K562 (cell line): ENCODE data around the gene RPL29. TPM values are rescaled to one million over a fixed set of nuclear protein-coding genes. Genes with fewer than 3 reads are reported as not detected.

ENCODE experiments used
- ATAC-seq: fragments of 200-7000 bp; cut with Tn5 transposase; 3 replicates; pipeline ENCODE4 v1.9.1; 2020; ENCODE audit warnings: moderate library complexity
- BruUV-seq: library from RNA; stranded (reverse); fragments of 400-500 nt; replicated peaks from 2 replicates; lab custom pipeline; 2021; lab: Mats Ljungman, UMichigan
- CTCF ChIA-PET: fragments of 300-600 bp; formaldehyde crosslinking; extraction: SDS; loops from one replicate; lab custom pipeline; 2021; ENCODE audit warnings: low intra/inter-chr PET ratio; lab: Yijun Ruan, JAX
- POLR2A ChIA-PET: fragments of 300-600, 350-650 bp; sonication (Branson Sonifier 250); formaldehyde crosslinking; extraction: SDS; loops from one replicate; lab custom pipeline; 2021; ENCODE audit warnings: antibody characterized with exemption, inconsistent platforms; lab: Yijun Ruan, JAX
- DNase-seq, 4 experiments: peaks; one replicate each; pipeline versions ENCODE4 v3.0.0 to v3.0.0-alpha.2; 2011 to 2018; ENCODE audit warnings: low spot score in 3 of 4, mixed read lengths in 3 of 4; ENCODE audit errors: extremely low read depth in 1 of 4
- FAIRE-seq: peaks from 2 replicates; lab custom pipeline; 2011; peaks lifted over from hg19 to GRCh38; lab: Jason Lieb, UNC
- H2AFZ ChIP-seq: 2 replicates; pipeline ENCODE4 v1.6.0; 2011; ENCODE audit warnings: low read depth, low read length, control low read depth, inconsistent platforms
- H3K27ac ChIP-seq: fragments of 200-600 bp; 3 replicates; pipeline ENCODE4 v1.8.0; 2011; ENCODE audit warnings: low read depth, mild to moderate bottlenecking, control low read depth, inconsistent platforms, low read length, moderate library complexity, mixed read lengths; ENCODE audit errors: extremely low read depth
- H3K27me3 ChIP-seq, 2 experiments: fragments of 300-600 bp in 1 of 2; 2 replicates in 1 of 2; 3 replicates in 1 of 2; pipeline versions ENCODE4 v1.6.0 to v1.8.0; 2011; ENCODE audit warnings: inconsistent platforms in 2 of 2, low read length in 2 of 2, mild to moderate bottlenecking in 1 of 2, mixed read lengths in 1 of 2, moderate library complexity in 1 of 2; ENCODE audit not compliant: control insufficient read depth in 2 of 2, insufficient read depth in 2 of 2
- H3K36me3 ChIP-seq: fragments of 300-600 bp; 3 replicates; pipeline ENCODE4 v1.8.0; 2011; ENCODE audit warnings: mild to moderate bottlenecking, low read length, inconsistent platforms; ENCODE audit not compliant: control insufficient read depth, insufficient read depth
- H3K4me1 ChIP-seq, 2 experiments: fragments of 200-600 bp in 1 of 2; replicated peaks in 1 of 2; 2 replicates in 1 of 2; 3 replicates in 1 of 2; pipeline versions ENCODE4 v1.5.1 to v1.8.0; 2011; ENCODE audit warnings: inconsistent platforms in 2 of 2, low read length in 2 of 2, mild to moderate bottlenecking in 1 of 2, mixed read lengths in 1 of 2, moderate library complexity in 1 of 2; ENCODE audit not compliant: control insufficient read depth in 2 of 2, insufficient read depth in 2 of 2
- H3K4me2 ChIP-seq: 2 replicates; pipeline ENCODE4 v1.6.1; 2011; ENCODE audit warnings: low read length, control low read depth, inconsistent platforms, mixed read lengths; ENCODE audit not compliant: insufficient read depth
- H3K4me3 ChIP-seq: fragments of 200-600 bp; sonication (generic), shearing (Covaris generic); 2 replicates; pipeline ENCODE4 v1.5.1; 2016; ENCODE audit warnings: control low read depth, inconsistent platforms
- H3K79me2 ChIP-seq: fragments of 200-600 bp; 3 replicates; pipeline ENCODE4 v1.8.0; 2011; ENCODE audit warnings: low read length, inconsistent platforms; ENCODE audit not compliant: control insufficient read depth, insufficient read depth
- H3K9ac ChIP-seq, 2 experiments: 2 replicates each; pipeline versions ENCODE4 v1.6.0 to v1.6.1; 2011; ENCODE audit warnings: low read depth in 2 of 2, low read length in 2 of 2, control low read depth in 1 of 2, inconsistent platforms in 1 of 2, mild to moderate bottlenecking in 1 of 2, mixed read lengths in 1 of 2; ENCODE audit not compliant: insufficient read depth in 1 of 2
- H3K9me1 ChIP-seq: one replicate; pipeline ENCODE4 v1.6.0; 2011; ENCODE audit warnings: inconsistent platforms, mild to moderate bottlenecking, low read length, moderate library complexity; ENCODE audit not compliant: control insufficient read depth, insufficient read depth
- H3K9me3 ChIP-seq: replicated peaks from 2 replicates; pipeline ENCODE4 v1.5.1; 2011; ENCODE audit warnings: low read depth, low read length, inconsistent platforms; ENCODE audit not compliant: control insufficient read depth, insufficient read depth
- H4K20me1 ChIP-seq: replicated peaks from 2 replicates; pipeline ENCODE4 v1.6.1; 2011; ENCODE audit warnings: low read length, inconsistent platforms, mixed read lengths; ENCODE audit not compliant: control insufficient read depth, insufficient read depth
- ETV5 ChIP-seq: sonication (generic); formaldehyde crosslinking; IDR thresholded peaks from 2 replicates; pipeline ENCODE4 v1.4.0; 2020; ENCODE audit warnings: low read depth, mild to moderate bottlenecking, missing genetic modification reagents
- ETV6 ChIP-seq, 3 experiments: fragments of 150-350 bp in 1 of 3; sonication (generic) in 1 of 3; formaldehyde crosslinking in 1 of 3; IDR thresholded peaks; 2 replicates each; pipeline versions ENCODE4 v1.6.1 to v1.8.0; 2014 to 2022; ENCODE audit warnings: borderline replicate concordance in 2 of 3, low read depth in 2 of 3, antibody characterized with exemption in 1 of 3, low read length in 1 of 3, mild to moderate bottlenecking in 1 of 3, missing genetic modification reagents in 1 of 3
- FOSL1 ChIP-seq: fragments of 200-800 bp; sonication (Bioruptor generic); conservative IDR thresholded peaks from 2 replicates; pipeline ENCODE4 v1.6.1; 2016; ENCODE audit warnings: missing genetic modification characterization, missing compliant biosample characterization
- NR2C1 ChIP-seq, 2 experiments: fragments of 450-650 bp; IDR thresholded peaks; 2 replicates each; pipeline ENCODE4 v1.6.1; 2017; ENCODE audit warnings: mild to moderate bottlenecking in 2 of 2, antibody characterized with exemption in 1 of 2, inconsistent platforms in 1 of 2, missing compliant biosample characterization in 1 of 2, missing genetic modification characterization in 1 of 2
- PRDM10 ChIP-seq: fragments of 450-650 bp; IDR thresholded peaks from 2 replicates; pipeline ENCODE4 v1.6.1; 2018; ENCODE audit not compliant: partially characterized antibody
- TAF1 ChIP-seq: IDR thresholded peaks from 2 replicates; pipeline ENCODE4 v1.6.1; 2011; ENCODE audit warnings: mild to moderate bottlenecking, low read length, moderate library complexity; ENCODE audit not compliant: insufficient read depth, control insufficient read depth, severe bottlenecking; ENCODE audit errors: extremely low read depth
- TFAM ChIP-seq: fragments of 250-450 bp; sonication (Bioruptor Pico); conservative IDR thresholded peaks from 2 replicates; pipeline ENCODE4 v1.5.0; 2021; ENCODE audit warnings: mild to moderate bottlenecking, moderate library complexity
- ZNF140 ChIP-seq: fragments of 250-450 bp; sonication (Bioruptor Pico); IDR thresholded peaks from 2 replicates; pipeline ENCODE4 v1.8.0; 2021; ENCODE audit warnings: moderate library complexity, mild to moderate bottlenecking, inconsistent platforms
- ZNF184 ChIP-seq: sonication (generic); formaldehyde crosslinking; IDR thresholded peaks from 2 replicates; pipeline ENCODE4 v1.5.0; 2020; ENCODE audit warnings: missing genetic modification reagents
- WGBS: fragments of 100-300 bp; shearing (Covaris generic); methylation state at CpG from one replicate; pipeline ENCODE4 v1.1.6; 2016; ENCODE audit warnings: low coverage, mixed read lengths; ENCODE audit not compliant: insufficient coverage; ENCODE audit errors: missing lambda C conversion rate; 5-methylcytosine and 5-hydroxymethylcytosine counted together
- in situ Hi-C: fragments of 300-500 bp; cut with MboI; formaldehyde crosslinking; loops from 4 replicates; pipeline ENCODE4 v1.15.0; 2018; ENCODE audit warnings: inconsistent platforms, mixed read lengths
- intact Hi-C: fragments of 100-400 bp; cut with micrococcal nuclease; formaldehyde crosslinking; loops from 2 replicates; pipeline ENCODE4 v1.14.2; 2022
- polyA plus RNA-seq, 8 experiments: library from polyadenylated mRNA; depleted of rRNA in 4 of 8; stranded (reverse) in 5 of 8; unstranded in 3 of 8; fragments of >200 nt; fragmentation: Nextera tagmentation in 2 of 8; fragmentation: Illumina TruSeq in 1 of 8; extraction: Ambion mirVana in 2 of 8; extraction: Trizol in 1 of 8; gene quantifications; 2 replicates each; pipeline versions ENCODE4 v1.2.1 to v1.2.3, GENCODE V29; 2011 to 2014; ENCODE audit warnings: inconsistent platforms in 1 of 8, missing spikeins in 1 of 8
- total RNA-seq, 7 experiments: library from RNA; depleted of rRNA in 6 of 7; stranded (reverse); fragments of >200 nt in 6 of 7; fragmentation: Illumina TruSeq in 2 of 7; extraction: Trizol in 2 of 7; gene quantifications; 2 replicates each; pipeline versions ENCODE4 v1.2.1 to v1.2.3, GENCODE V29; 2011 to 2021; ENCODE audit warnings: low replicate concordance in 1 of 7

The RPL29 gene
- total and polyA plus RNA-seq, 9 of the 15 experiments (the other 6 are each of a cell fraction or from before 2014, with no cell fraction given): 568 to 1,475 (median 1,104) TPM

- TF ChIP-seq PRDM10: no peak
- no peak for TF ChIP-seq FOSL1 (tag)
- TF ChIP-seq ETV5 (CRISPR knock-in tag): no peak
These were observed 15.4 kb downstream of the RPL29 start (continued) for GRCh38 chr3:51980253-51980652.

DNA sequence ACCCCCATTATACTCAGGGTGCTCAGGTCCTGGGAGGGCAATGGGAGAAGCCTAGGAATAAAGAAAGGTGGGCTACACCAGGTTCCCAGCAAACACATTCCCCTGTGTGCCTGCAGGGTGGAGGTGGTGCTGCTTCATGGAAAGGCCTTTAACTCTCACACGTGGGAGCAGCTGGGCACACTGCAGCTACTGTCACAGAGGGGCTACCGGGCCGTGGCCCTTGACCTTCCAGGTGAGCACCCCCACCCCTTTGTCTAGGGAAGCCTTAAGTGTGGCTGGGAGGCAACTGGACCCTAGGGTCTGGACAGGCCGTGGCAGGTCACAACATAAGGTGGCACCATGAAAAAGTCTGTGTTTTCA, 17.6 kb downstream of the RPL29 start:
- intact Hi-C loops: no loop called here
- no peak overlapping the region for H2AFZ ChIP-seq
- in situ Hi-C loops: no loop called here
- H3K27ac ChIP-seq: no peak overlapping the region
- H3K4me2 ChIP-seq: no peak overlapping the region
- H3K9ac ChIP-seq: peak overlapping the region in 1 of 2 experiments; percentile 71; a peak in 1 of 4 replicates
- ATAC-seq (no peak), DNase-seq (no peak), FAIRE-seq (no peak)
- ChIA-PET POLR2A (interaction anchor here (0.5 to 1.4 kb wide), 3 partner anchors 8 to 28 kb away, joined by 3 read pairs; no protein-coding TSS in a partner anchor), CTCF (no interaction called here)
- no peaks in the 10 kb centered on the region for H3K9me1 ChIP-seq
- no TSS peak for BruUV-seq
- H3K9me3 ChIP-seq: no peaks in the 10 kb centered on the region
- no peaks in the 10 kb centered on the region for H4K20me1 ChIP-seq
- peaks cover 33 to 65% of the 10 kb centered on the region in 2 experiments for H3K4me1 ChIP-seq
- no peak overlapping the region for H3K4me3 ChIP-seq
- no peak for TF ChIP-seq TFAM (CRISPR knock-in tag)
- TF ChIP-seq ETV6 (IDR thresholded peaks at IDR 0.05; ENCODE audit: borderline replicate concordance in 1 of 2, low read depth in 2 of 2, low read length in 1 of 2): no peak
- TF ChIP-seq ETV6 (CRISPR knock-in tag; IDR thresholded peaks at IDR 0.05; ENCODE audit: borderline replicate concordance): no peak
- no peak for TF ChIP-seq TAF1
- no peak for TF ChIP-seq ZNF184
- TF ChIP-seq NR2C1 (IDR thresholded peaks at IDR 0.05): no peak
- no peak for TF ChIP-seq NR2C1 (tag; IDR thresholded peaks at IDR 0.05)
- no peak for TF ChIP-seq ZNF140 (CRISPR knock-in tag)
- 67% methylated on average over 4 of the region's 4 CpGs for WGBS
- H3K27me3 ChIP-seq: no peaks in the 10 kb centered on the region
- peaks cover 2% of the 10 kb centered on the region; the same call in 1 of the 3 replicates for H3K36me3 ChIP-seq
- peaks cover 40% of the 10 kb centered on the region for H3K79me2 ChIP-seq
